ENCODE results near the gene CACNA1S. TPM values are rescaled to one million over a fixed set of nuclear protein-coding genes. Genes with fewer than 3 reads are reported as not detected.

The CACNA1S gene
- total RNA-seq, 1 experiment from 2014 or later = not detected

DNA sequence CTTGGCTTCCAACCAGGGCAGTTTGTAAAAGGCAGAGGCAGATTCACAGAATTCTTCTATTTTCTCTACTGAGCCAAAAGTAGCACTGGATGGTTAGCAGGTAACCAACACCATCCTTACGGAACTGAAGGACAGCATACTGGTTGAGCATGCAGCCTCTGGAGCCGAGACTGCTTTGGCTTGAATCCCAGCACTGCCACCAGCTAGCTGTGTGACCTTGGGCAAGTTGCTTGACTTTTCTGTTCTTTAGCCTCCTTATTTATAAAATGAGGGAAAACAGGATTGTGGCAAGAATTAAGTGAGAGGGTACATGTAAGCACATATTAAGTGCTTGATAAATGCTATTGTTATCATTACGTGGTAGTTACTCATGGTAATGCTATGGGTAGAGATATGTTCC, 19.5 kb downstream of the CACNA1S start:
- Histone ChIP-seq H3K9me3 (ENCODE audit: low read length) (no peaks in the 10 kb centered on the region), H3K9me2 (replicated peaks; ENCODE audit: insufficient read depth, low read length) (no peaks in the 10 kb centered on the region), H3K4me1 (ENCODE audit: low read length) (no peaks in the 10 kb centered on the region), H4K20me1 (ENCODE audit: insufficient read depth, low read depth, low read length) (no peaks in the 10 kb centered on the region), H3K4me2 (ENCODE audit: low read depth, low read length, poor library complexity, severe bottlenecking) (no peak overlapping the region), H3K27ac (ENCODE audit: low read length) (no peak overlapping the region), H3K27me3 (ENCODE audit: low read length) (no peaks in the 10 kb centered on the region), H3K79me2 (ENCODE audit: low read length) (no peaks in the 10 kb centered on the region), H3K4me3 (ENCODE audit: low read length) (no peak overlapping the region), H3K36me3 (ENCODE audit: insufficient read depth, low read length) (no peaks in the 10 kb centered on the region), H3K9ac (ENCODE audit: low read length) (no peak overlapping the region), H2AFZ (ENCODE audit: low read length) (no peak overlapping the region)
- DNase-seq = no peak

DNA sequence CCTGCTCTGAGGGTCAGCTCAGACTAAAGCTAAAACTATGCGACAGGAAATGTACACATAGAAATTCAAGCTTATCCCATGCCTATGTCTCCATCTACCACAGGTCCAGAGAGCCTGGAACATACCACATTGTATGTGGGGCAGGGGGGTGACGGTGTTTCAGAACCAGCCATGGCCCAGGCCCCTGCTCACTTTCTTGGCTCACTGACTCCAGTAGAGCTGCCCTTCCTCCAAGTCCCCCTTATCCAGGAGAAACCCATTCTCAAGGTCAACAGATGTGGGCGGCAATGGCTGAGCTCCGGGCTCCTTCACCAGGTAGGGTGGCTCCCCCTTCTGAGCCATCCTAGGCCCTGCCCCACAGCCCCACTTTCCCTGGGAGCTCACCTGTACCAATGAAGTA, 21.0 kb downstream of the CACNA1S start:
- H3K27ac ChIP-seq (ENCODE audit: low read length) = no peak overlapping the region
- H3K79me2 ChIP-seq (ENCODE audit: low read length) = no peaks in the 10 kb centered on the region
- DNase-seq = no peak
- H3K4me1 ChIP-seq (ENCODE audit: low read length) = no peaks in the 10 kb centered on the region
- no peaks in the 10 kb centered on the region for H3K27me3 ChIP-seq (ENCODE audit: low read length)
- 0 out of 2 replicates have a peak, but pooled peaks cover 3% of the 10 kb centered on the region for H4K20me1 ChIP-seq (ENCODE audit: insufficient read depth, low read depth, low read length)
- no peak overlapping the region for H3K4me2 ChIP-seq (ENCODE audit: low read depth, low read length, poor library complexity, severe bottlenecking)
- no peak overlapping the region for H3K9ac ChIP-seq (ENCODE audit: low read length)
- H3K9me2 ChIP-seq (replicated peaks; ENCODE audit: insufficient read depth, low read length) = no peaks in the 10 kb centered on the region
- no peaks in the 10 kb centered on the region for H3K9me3 ChIP-seq (ENCODE audit: low read length)
- no peak overlapping the region for H2AFZ ChIP-seq (ENCODE audit: low read length)
- no peaks in the 10 kb centered on the region for H3K36me3 ChIP-seq (ENCODE audit: insufficient read depth, low read length)
- H3K4me3 ChIP-seq (ENCODE audit: low read length) = no peak overlapping the region

DNA sequence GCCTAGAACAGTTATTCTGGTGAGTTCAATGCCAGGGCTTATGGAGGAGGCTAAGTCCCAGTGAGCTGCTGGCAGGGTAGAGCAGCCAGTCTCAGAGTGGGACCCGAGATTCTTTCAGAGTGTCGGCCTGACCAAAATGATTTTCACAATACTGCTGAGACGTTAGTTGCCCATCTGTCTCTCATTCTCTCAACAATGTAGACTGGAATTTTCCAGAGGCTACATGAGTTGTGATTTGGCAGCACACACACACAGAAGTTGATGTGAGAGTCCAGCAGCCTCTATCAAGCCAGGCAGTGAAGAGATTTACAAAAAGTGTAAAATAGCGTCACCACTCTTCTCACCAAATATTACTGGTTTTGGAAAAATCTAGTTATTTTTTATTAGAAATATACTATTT, 21.7 kb downstream of the CACNA1S start:
- no peaks in the 10 kb centered on the region for H3K36me3 ChIP-seq (ENCODE audit: insufficient read depth, low read length)
- H3K9me2 ChIP-seq (replicated peaks; ENCODE audit: insufficient read depth, low read length) = no peaks in the 10 kb centered on the region
- H3K4me3 ChIP-seq (ENCODE audit: low read length) = no peak overlapping the region
- no peak overlapping the region for H3K9ac ChIP-seq (ENCODE audit: low read length)
- 0 out of 2 replicates have a peak, but pooled peaks cover 3% of the 10 kb centered on the region for H4K20me1 ChIP-seq (ENCODE audit: insufficient read depth, low read depth, low read length)
- H3K4me2 ChIP-seq (ENCODE audit: low read depth, low read length, poor library complexity, severe bottlenecking) = no peak overlapping the region
- no peaks in the 10 kb centered on the region for H3K27me3 ChIP-seq (ENCODE audit: low read length)
- H3K27ac ChIP-seq (ENCODE audit: low read length) = no peak overlapping the region
- no peaks in the 10 kb centered on the region for H3K79me2 ChIP-seq (ENCODE audit: low read length)
- no peaks in the 10 kb centered on the region for H3K9me3 ChIP-seq (ENCODE audit: low read length)
- H3K4me1 ChIP-seq (ENCODE audit: low read length) = no peaks in the 10 kb centered on the region
- DNase-seq = no peak
- H2AFZ ChIP-seq (ENCODE audit: low read length) = no peak overlapping the region

DNA sequence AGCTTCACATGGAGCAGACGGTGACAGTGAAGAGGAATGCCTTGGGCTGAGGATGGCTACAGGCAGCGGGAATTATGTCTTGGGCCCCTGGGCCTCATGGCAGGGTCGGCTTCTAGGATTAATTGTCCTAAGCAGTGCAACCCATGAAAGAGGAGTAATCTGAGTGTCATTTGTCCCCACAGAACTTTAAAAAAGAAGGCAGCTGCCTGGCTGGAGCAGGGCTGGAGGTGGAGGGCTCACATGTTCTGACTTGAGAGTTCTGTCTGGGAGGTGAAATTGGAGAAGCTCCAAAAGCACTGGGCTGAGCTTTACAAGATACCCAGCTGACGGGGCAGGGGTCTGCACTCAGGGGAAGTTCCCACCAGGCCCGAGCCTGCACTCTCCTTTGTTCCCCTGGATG, 22.6 kb downstream of the CACNA1S start:
- H3K4me3 ChIP-seq (ENCODE audit: low read length) = no peak overlapping the region
- H4K20me1 ChIP-seq (ENCODE audit: insufficient read depth, low read depth, low read length) = 0 out of 2 replicates have a peak, but pooled peaks cover 3% of the 10 kb centered on the region
- no peaks in the 10 kb centered on the region for H3K9me3 ChIP-seq (ENCODE audit: low read length)
- H3K9ac ChIP-seq (ENCODE audit: low read length) = no peak overlapping the region
- DNase-seq = no peak
- H3K9me2 ChIP-seq (replicated peaks; ENCODE audit: insufficient read depth, low read length) = no peaks in the 10 kb centered on the region
- H3K27ac ChIP-seq (ENCODE audit: low read length) = no peak overlapping the region
- H3K36me3 ChIP-seq (ENCODE audit: insufficient read depth, low read length) = no peaks in the 10 kb centered on the region
- no peaks in the 10 kb centered on the region for H3K4me1 ChIP-seq (ENCODE audit: low read length)
- no peaks in the 10 kb centered on the region for H3K27me3 ChIP-seq (ENCODE audit: low read length)
- H3K4me2 ChIP-seq (ENCODE audit: low read depth, low read length, poor library complexity, severe bottlenecking) = no peak overlapping the region
- no peak overlapping the region for H2AFZ ChIP-seq (ENCODE audit: low read length)
- H3K79me2 ChIP-seq (ENCODE audit: low read length) = no peaks in the 10 kb centered on the region

DNA sequence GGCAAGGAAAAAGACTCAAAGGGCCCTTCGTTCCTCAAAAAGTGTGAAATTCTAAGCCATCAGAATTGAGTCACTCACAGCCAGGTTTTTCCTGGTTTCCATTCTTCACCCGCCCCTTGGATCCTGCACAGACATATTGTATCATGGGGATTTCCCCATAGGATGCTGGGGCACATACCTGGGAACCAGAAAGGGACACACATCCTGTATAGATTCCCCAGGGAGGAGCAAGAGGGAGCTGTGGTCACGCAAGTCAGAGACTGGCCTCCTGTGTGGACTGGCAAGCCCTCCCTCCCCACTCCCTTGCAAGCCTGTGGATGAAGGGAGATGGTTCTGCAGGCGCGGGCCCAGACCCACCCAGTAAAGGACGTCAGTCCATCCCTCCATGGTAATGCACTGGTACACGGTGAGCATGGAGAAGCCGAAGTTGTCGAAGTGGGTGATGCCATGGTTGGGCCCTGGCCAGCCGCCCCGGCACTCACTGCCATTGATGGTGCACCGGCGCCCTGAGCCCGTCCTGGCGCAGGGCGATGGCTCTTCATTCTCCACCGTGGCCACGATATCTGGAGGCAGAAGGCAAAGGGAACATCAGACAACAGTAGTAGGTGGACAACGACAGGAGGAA, 23.2 kb downstream of the CACNA1S start:
- Histone ChIP-seq H3K4me3 (ENCODE audit: low read length) (no peak overlapping the region), H4K20me1 (ENCODE audit: insufficient read depth, low read depth, low read length) (0 out of 2 replicates have a peak, but pooled peaks cover 3% of the 10 kb centered on the region), H3K79me2 (ENCODE audit: low read length) (no peaks in the 10 kb centered on the region), H3K27me3 (ENCODE audit: low read length) (no peaks in the 10 kb centered on the region), H3K4me1 (ENCODE audit: low read length) (no peaks in the 10 kb centered on the region), H3K4me2 (ENCODE audit: low read depth, low read length, poor library complexity, severe bottlenecking) (no peak overlapping the region), H3K9ac (ENCODE audit: low read length) (no peak overlapping the region), H3K27ac (ENCODE audit: low read length) (no peak overlapping the region), H3K36me3 (ENCODE audit: insufficient read depth, low read length) (no peaks in the 10 kb centered on the region), H3K9me2 (replicated peaks; ENCODE audit: insufficient read depth, low read length) (no peaks in the 10 kb centered on the region), H2AFZ (ENCODE audit: low read length) (no peak overlapping the region), H3K9me3 (ENCODE audit: low read length) (no peaks in the 10 kb centered on the region)
- DNase-seq = no peak

DNA sequence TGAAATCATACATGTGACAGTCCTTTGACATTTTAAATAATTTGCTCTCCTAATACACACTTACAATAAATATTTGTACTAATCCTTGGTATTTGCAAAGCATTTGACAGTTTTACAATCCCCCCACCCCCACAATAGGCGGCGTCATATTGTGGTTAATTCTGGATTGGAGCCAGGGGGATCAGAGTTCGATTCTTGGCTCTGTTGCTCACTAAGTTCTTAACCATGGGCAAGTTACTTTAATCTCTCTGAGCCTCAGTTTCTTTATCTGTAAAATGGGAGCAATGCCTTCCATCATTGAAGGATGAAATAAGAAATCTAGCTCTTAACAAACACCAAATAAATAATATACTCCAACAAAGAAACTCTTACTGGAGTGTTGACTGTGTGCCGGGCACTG, 23.8 kb downstream of the CACNA1S start:
- 0 out of 2 replicates have a peak, but pooled peaks cover 3% of the 10 kb centered on the region for H4K20me1 ChIP-seq (ENCODE audit: insufficient read depth, low read depth, low read length)
- H3K36me3 ChIP-seq (ENCODE audit: insufficient read depth, low read length) = no peaks in the 10 kb centered on the region
- no peak overlapping the region for H3K4me2 ChIP-seq (ENCODE audit: low read depth, low read length, poor library complexity, severe bottlenecking)
- no peak overlapping the region for H3K9ac ChIP-seq (ENCODE audit: low read length)
- H3K4me1 ChIP-seq (ENCODE audit: low read length) = no peaks in the 10 kb centered on the region
- H3K79me2 ChIP-seq (ENCODE audit: low read length) = no peaks in the 10 kb centered on the region
- no peak overlapping the region for H2AFZ ChIP-seq (ENCODE audit: low read length)
- no peak overlapping the region for H3K4me3 ChIP-seq (ENCODE audit: low read length)
- H3K27me3 ChIP-seq (ENCODE audit: low read length) = no peaks in the 10 kb centered on the region
- no peak overlapping the region for H3K27ac ChIP-seq (ENCODE audit: low read length)
- no peak for DNase-seq
- H3K9me3 ChIP-seq (ENCODE audit: low read length) = no peaks in the 10 kb centered on the region
- no peaks in the 10 kb centered on the region for H3K9me2 ChIP-seq (replicated peaks; ENCODE audit: insufficient read depth, low read length)

DNA sequence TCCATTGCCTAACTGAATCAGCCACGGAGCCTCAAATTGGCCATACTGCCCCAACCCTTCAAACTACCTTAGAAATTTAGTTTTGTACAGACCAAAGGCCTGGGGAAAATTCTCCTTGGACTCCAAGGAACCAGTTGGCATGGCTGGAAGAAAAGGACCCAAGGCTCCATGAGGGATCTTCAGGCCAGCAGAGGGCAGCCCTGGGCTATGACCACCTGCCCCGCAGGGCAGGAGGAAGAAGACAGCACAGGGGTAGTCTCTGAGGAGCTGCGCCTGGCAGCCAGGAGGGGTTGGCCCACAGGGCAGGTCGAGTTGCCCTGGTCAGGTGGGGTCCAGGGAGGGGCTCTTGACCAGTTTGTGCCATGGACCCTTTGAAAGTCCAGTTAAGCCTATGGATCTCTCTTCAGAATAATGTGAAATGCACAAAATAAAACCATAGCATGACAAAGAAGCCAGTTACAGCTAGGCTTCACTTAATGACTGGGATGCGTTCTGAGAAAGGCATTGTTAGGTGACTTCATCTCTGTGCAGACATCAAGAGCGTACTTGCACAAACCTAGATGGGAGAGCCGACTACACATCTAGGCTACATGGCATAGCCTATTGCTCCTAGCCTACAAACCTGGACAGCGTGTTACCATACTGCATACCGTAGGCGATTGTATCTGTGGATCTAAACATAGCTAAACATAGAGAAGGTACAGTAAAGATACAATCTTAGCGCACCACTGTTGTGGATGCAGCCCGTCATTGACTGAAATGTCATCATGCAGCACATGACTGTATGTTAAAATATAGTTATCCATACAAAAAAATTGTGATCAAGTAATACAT, 26.1 kb downstream of the CACNA1S start:
- peak; percentile 70 for DNase-seq
- H2AFZ ChIP-seq (ENCODE audit: low read length) = no peak overlapping the region
- no peaks in the 10 kb centered on the region for H3K79me2 ChIP-seq (ENCODE audit: low read length)
- H3K36me3 ChIP-seq (ENCODE audit: insufficient read depth, low read length) = no peaks in the 10 kb centered on the region
- H3K4me2 ChIP-seq (ENCODE audit: low read depth, low read length, poor library complexity, severe bottlenecking) = no peak overlapping the region
- no peak overlapping the region for H3K4me3 ChIP-seq (ENCODE audit: low read length)
- H3K9ac ChIP-seq (ENCODE audit: low read length) = no peak overlapping the region
- no peaks in the 10 kb centered on the region for H3K9me2 ChIP-seq (replicated peaks; ENCODE audit: insufficient read depth, low read length)
- no peaks in the 10 kb centered on the region for H3K4me1 ChIP-seq (ENCODE audit: low read length)
- H4K20me1 ChIP-seq (ENCODE audit: insufficient read depth, low read depth, low read length) = 0 out of 2 replicates have a peak, but pooled peaks cover 3% of the 10 kb centered on the region
- no peak overlapping the region for H3K27ac ChIP-seq (ENCODE audit: low read length)
- no peaks in the 10 kb centered on the region for H3K27me3 ChIP-seq (ENCODE audit: low read length)
- H3K9me3 ChIP-seq (ENCODE audit: low read length) = no peaks in the 10 kb centered on the region

DNA sequence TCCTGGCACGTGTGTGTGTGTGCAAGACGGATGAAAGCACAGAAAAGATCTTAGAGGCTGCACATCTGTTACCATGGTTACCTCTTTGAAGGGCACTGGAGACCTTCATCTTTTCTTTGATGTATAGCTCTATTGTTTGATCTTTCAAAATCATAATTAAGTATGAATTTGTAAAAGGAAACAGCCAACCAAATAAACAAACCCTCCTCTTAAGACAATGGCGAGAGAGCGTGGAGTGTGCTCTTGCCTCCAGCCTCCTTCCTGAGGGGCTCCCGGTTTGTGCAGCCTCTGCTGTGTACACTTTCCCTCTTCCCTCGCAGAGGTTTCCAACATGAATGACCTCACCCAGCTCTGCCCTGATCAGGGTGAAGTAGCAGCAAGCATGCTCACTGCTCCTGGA, 27.9 kb downstream of the CACNA1S start:
- H3K9me3 ChIP-seq (ENCODE audit: low read length) = no peaks in the 10 kb centered on the region
- H3K4me3 ChIP-seq (ENCODE audit: low read length) = no peak overlapping the region
- H3K9me2 ChIP-seq (replicated peaks; ENCODE audit: insufficient read depth, low read length) = no peaks in the 10 kb centered on the region
- H2AFZ ChIP-seq (ENCODE audit: low read length) = no peak overlapping the region
- DNase-seq = no peak
- H4K20me1 ChIP-seq (ENCODE audit: insufficient read depth, low read depth, low read length) = 0 out of 2 replicates have a peak, but pooled peaks cover 3% of the 10 kb centered on the region
- H3K27ac ChIP-seq (ENCODE audit: low read length) = no peak overlapping the region
- H3K27me3 ChIP-seq (ENCODE audit: low read length) = no peaks in the 10 kb centered on the region
- H3K79me2 ChIP-seq (ENCODE audit: low read length) = no peaks in the 10 kb centered on the region
- no peaks in the 10 kb centered on the region for H3K4me1 ChIP-seq (ENCODE audit: low read length)
- no peak overlapping the region for H3K9ac ChIP-seq (ENCODE audit: low read length)
- H3K4me2 ChIP-seq (ENCODE audit: low read depth, low read length, poor library complexity, severe bottlenecking) = no peak overlapping the region
- no peaks in the 10 kb centered on the region for H3K36me3 ChIP-seq (ENCODE audit: insufficient read depth, low read length)

Data from Karpas-422 (cell line).